GM13976 (cell line): ENCODE results near the gene KCNJ18.
"Not testable (repeated sequence)": the region's sequence is repeated elsewhere in the genome, so short reads cannot be mapped to it uniquely, and the experiment has no call there.

Source experiments
- DNase-seq: peaks from one replicate; pipeline ENCODE4 v3.0.0; 2012; ENCODE audit warnings: low spot score
- in situ Hi-C: fragments of 300-500 bp; cut with MboI; formaldehyde crosslinking; loops from one replicate; pipeline ENCODE4 v1.12.0; 2022; ENCODE audit warnings: low sequenced_read_pairs, mixed read lengths, inconsistent platforms; ENCODE audit not compliant: unreplicated experiment
- TF ChIP-seq, protein P1 (sequence below): IDR thresholded peaks from 2 replicates; pipeline ENCODE4 v1.5.1; 2012; ENCODE audit warnings: borderline replicate concordance, mild to moderate bottlenecking; ENCODE audit not compliant: insufficient read depth; ENCODE audit errors: extremely low read depth, missing control alignments, control extremely low read depth

KCNJ18 gene

DNA sequence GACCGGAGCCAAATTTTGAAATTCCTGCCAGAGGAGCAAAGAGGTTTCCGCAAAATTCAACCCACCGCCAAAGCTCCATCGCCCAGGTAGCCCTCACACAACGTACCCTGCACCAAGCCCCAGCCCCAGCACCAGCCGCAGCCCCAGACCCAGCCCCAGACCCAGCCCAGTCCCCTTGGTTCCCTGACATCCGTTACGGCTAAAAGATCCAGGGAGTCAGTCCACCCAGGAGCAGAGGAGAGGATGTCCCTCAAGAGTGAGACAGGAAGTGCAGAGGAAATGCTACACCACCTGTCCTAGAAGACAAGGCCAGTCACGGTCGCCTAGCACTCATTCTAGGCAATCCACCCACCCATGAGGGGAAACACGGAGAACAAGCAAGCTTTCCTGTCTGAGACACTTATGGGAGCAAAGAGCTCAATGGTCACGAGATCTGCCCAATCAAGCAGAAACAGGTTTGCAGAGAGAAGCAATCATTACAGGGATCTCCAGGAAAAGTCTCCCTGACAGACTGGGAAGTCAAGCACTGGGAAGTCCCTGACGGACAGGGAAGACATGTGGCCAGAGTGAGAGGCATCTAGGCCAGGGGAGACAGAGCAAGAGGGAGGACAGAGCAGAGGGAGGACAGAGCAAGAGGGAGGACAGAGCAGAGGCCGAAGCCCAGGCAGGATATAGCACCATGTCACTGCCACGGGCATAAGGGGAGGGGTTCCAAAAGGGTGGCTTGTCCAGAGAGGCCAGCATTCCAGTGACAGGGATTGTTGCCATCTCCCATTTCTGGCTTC lies 15.0 kb upstream of the KCNJ18 start:
- TF ChIP-seq, protein P1, sequence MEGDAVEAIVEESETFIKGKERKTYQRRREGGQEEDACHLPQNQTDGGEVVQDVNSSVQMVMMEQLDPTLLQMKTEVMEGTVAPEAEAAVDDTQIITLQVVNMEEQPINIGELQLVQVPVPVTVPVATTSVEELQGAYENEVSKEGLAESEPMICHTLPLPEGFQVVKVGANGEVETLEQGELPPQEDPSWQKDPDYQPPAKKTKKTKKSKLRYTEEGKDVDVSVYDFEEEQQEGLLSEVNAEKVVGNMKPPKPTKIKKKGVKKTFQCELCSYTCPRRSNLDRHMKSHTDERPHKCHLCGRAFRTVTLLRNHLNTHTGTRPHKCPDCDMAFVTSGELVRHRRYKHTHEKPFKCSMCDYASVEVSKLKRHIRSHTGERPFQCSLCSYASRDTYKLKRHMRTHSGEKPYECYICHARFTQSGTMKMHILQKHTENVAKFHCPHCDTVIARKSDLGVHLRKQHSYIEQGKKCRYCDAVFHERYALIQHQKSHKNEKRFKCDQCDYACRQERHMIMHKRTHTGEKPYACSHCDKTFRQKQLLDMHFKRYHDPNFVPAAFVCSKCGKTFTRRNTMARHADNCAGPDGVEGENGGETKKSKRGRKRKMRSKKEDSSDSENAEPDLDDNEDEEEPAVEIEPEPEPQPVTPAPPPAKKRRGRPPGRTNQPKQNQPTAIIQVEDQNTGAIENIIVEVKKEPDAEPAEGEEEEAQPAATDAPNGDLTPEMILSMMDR = no peak
- in situ Hi-C loops = no loop called here

DNA sequence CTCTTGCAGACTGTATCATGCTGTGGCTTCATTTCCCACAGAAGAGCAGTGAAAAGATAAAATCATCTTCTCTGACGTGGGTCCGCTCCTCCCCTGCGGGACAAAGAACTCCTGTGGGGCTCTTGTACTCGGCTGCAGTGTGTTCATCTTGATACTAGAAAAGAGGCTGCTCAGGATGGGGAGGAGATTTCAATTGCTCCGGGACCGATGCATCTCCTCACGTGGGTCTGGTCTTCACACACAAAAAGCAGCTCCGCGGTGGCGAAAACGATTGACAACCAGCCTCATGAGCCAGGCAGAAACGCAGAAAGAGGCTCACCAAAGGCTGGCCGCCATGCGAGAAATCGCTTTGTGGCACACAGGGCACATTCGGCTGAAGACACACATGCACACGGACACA lies 14.4 kb upstream of the KCNJ18 start:
- TF ChIP-seq, protein P1 = no peak

More for the DNA sequence above, 15.0 kb upstream of the KCNJ18 start:
- no peak for DNase-seq

DNA sequence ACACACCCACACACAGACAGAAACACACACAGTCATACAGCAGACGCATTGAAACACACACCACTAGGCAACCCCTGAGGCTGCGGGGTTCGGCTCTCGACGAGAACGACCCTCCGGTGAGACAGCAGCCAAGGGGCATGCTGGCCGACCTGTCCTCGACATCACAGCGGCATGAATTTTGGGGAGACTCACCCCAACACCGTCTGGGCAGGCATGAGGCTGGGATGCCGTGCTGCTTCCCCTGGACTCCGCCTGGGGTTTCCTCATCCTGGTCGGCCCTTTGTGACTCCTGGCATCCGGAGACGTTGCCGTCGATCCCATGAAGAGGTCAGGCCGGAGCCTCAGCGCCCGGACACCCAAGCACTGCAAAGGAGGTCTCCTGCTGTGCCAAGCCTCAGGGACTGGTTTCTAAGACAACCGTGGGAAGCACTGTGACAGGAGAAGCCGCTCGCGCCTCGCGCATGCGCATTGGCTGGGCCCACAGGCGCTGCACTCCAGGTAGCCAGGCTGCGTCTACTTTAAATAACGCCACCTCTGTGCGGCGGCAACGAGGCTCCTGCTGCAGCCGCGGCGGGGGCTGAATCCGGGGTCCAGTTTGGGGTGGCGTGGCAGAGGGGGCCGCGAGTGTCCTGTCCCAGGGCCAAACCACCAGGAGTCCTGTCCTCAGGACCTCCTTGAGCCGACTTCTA lies 13.8 kb upstream of the KCNJ18 start:
- in situ Hi-C loops = no loop called here
- TF ChIP-seq, protein P1 = no peak
- DNase-seq = no peak

More for the DNA sequence above, 14.4 kb upstream of the KCNJ18 start:
- no peak for DNase-seq
- in situ Hi-C loops = no loop called here

DNA sequence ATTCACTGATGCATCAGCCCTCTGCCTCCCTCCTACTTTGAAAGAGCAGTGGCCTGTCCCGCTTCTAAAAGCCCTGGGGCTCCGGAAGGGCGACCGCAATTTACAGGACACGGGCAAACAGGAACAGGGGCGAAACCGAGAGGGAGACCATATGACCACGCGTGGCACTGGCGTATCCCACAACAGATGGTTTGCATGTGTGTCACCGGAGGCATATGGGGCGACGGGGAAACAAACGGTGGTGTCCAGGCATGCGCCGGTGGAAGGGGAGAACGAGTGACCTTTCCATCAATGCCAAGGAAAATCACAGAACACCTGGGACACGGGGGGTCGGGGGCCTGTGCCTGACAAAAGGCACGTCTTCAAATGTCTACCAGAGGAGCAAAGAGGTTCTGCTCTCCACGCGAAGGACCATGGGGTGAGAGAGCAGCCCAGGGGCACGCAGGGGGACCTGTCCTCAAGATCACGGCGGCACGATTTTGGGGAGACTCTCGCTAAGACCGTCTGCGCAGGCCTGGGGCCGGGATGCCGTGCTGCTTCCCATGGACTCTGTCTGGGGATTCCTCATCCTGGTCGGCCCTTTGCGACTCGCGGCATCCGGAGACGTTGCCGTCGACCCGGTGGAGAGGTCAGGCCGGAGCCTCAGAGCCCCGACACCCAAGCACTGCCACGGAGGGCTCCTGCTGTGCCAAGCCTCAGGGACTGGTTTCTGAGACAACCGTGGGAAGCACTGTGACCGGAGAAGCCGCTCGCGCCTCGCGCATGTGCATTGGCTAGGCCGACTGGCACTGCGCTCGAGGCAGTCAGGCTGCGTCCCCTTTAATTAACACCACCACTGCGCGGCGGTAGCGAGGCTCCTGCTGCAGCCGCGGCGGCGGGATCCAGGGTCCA lies 12.8 kb upstream of the KCNJ18 start:
- in situ Hi-C loops = no loop called here
- DNase-seq = no peak
- TF ChIP-seq, protein P1 = no peak

DNA sequence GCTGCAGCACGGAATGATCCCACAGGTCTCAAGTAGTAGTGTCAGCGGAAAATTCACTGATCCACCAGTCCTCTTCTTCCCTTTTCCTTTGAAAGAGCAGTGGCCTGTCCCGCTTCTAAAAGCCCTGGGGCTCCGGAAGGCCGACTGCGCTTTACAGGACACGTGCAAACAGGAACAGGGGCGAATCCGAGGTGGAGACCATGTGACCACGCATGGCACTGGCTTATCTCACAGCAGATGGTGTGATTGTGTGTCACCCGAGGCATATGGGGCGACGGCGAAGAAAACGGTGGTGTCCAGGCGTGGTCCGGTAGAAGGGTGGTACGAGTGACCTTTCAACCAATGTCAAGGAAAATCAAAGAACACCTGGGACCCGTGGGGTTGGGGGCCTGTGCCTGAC lies 12.0 kb upstream of the KCNJ18 start:
- TF ChIP-seq, protein P1 = no peak
- in situ Hi-C loops = no loop called here
- no peak for DNase-seq

DNA sequence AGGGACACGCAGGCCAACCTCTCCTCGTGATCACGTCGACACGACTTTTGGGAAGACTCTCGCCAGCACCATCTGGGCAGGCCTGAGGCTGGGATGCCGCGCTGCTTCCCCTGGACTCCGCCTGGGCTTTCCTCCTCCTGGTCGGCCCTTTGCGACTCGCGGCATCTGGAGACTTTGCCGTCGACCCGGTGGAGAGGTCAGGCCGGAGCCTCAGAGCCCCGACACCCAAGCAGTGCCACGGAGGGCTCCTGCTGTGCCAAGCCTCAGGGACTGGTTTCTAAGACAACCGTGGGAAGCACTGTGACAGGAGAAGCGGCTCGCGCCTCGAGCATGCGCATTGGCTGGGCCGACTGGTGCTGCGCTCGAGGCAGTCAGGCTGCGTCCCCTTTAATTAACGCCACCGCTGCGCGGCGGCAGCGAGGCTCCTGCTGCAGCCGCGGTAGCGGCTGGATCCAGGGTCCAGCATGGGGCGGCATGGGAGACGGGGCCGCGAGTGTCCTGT lies 11.4 kb upstream of the KCNJ18 start:
- in situ Hi-C loops, DNase-seq: not testable (repeated sequence)

DNA sequence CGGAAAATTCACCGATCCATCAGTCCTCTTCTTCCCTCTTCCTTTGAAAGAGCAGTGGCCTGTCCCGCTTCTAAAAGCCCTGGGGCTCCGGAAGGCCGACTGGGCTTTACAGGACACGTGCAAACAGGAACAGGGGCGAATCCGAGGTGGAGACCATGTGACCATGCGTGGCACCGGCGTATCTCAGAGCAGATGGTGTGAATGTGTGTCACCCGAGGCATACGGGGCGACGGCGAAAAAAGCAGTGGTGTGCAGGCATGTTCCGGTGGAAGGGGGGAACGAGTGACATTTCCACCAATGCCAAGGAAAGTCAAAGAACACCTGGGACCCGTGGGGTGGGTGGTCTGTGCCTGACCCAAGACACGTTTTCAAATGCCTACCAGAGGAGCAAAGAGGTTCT lies 10.7 kb upstream of the KCNJ18 start:
- in situ Hi-C loops = not testable (repeated sequence)

DNA sequence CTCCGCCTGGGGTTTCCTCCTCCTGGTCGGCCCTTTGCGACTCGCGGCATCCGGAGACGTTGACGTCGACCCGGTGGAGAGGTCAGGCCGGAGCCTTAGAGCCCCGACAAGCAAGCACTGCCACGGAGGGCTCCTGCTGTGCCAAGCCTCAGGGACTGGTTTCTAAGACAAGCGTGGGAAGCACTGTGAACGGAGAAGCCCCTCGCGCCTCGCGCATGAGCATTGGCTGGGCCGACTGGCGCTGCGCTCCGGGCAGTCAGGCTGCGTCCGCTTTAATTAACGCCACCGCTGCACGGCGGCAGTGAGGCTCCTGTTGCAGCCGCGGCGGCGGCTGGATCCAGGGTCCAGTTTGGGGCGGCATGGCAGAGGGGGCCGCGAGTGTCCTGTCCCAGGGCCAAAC lies 10.2 kb upstream of the KCNJ18 start:
- DNase-seq, in situ Hi-C loops: not testable (repeated sequence)

More for the DNA sequence above, 10.7 kb upstream of the KCNJ18 start:
- DNase-seq = not testable (repeated sequence)

DNA sequence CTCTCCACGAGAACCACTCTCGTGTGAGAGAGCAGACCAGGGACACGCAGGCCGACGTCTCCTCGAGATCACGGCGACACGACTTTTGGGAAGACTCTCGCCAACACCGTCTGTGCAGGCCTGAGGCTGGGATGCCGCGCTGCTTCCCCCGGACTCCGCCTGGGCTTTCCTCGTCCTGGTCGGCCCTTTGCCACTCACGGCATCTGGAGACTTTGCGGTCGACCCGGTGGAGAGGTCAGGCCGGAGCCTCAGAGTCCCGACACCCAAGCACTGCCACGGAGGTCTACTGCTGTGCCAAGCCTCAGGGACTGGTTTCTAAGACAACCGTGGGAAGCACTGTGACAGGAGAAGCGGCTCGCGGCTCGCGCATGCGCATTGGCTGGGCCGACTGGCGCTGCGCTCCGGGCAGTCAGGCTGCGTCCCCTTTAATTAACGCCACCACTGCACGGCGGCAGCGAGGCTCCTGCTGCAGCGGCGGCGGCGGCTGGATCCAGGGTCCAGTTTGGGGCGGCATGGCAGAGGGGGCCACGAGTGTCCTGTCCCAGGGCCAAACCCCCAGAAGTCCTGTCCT lies 9.1 kb upstream of the KCNJ18 start:
- in situ Hi-C loops, DNase-seq: not testable (repeated sequence)

DNA sequence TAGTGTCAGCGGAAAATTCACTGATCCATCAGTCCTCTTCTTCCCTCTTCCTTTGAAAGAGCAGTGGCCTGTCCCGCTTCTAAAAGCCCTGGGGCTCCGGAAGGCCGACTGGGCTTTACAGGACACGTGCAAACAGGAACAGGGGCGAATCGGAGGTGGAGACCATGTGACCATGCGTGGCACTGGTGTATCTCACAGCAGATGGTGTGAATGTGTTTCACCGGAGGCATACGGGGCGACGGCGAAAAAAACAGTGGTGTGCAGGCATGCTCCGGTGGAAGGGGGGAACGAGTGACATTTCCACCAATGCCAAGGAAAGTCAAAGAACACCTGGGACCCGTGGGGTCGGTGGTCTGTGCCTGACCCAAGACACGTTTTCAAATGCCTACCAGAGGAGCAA lies 8.4 kb upstream of the KCNJ18 start:
- in situ Hi-C loops, DNase-seq: not testable (repeated sequence)

DNA sequence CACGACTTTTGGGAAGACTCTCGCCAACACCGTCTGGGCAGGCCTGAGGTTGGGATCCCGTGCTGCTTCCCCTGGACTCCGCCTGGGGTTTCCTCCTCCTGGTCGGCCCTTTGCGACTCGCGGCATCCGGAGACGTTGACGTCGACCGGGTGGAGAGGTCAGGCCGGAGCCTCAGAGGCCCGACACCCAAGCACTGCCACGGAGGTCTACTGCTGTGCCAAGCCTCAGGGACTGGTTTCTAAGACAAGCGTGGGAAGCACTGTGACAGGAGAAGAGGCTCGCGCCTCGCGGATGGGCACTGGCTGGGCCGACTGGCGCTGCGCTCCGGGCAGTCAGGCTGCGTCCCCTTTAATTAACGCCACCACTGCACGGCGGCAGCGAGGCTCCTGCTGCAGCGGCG lies 7.9 kb upstream of the KCNJ18 start:
- in situ Hi-C loops, DNase-seq: not testable (repeated sequence)
